Neutrophil (primary cell): ENCODE measurements around the gene PARD3.
"Not testable (repeated sequence)": the region's sequence is repeated elsewhere in the genome, so short reads cannot be mapped to it uniquely, and the experiment has no call there.

Experiments used
- H3K27ac ChIP-seq: fragments of 200-600 bp; sonication (generic); 2 replicates; pipeline ENCODE4 v1.5.1; 2016; ENCODE audit warnings: mild to moderate bottlenecking, moderate library complexity
- H3K27me3 ChIP-seq: fragments of 200-600 bp; sonication (generic); 2 replicates; pipeline ENCODE4 v1.6.0; 2016; ENCODE audit warnings: mild to moderate bottlenecking
- H3K36me3 ChIP-seq: fragments of 200-600 bp; sonication (generic); 2 replicates; pipeline ENCODE4 v1.5.1; 2017
- H3K4me1 ChIP-seq, 2 experiments: fragments of 200-600 bp in 1 of 2; sonication (generic) in 1 of 2; 1 replicate in 1 of 2; 2 replicates in 1 of 2; pipeline versions ENCODE4 v1.5.1 to v1.6.1; 2013 to 2016; ENCODE audit warnings: low read depth in 1 of 2, low read length in 1 of 2, mild to moderate bottlenecking in 1 of 2, moderate library complexity in 1 of 2; ENCODE audit not compliant: control insufficient read depth in 1 of 2, insufficient read depth in 1 of 2
- H3K4me3 ChIP-seq, 2 experiments: fragments of 200-600 bp in 1 of 2; sonication (generic) in 1 of 2; 1 replicate in 1 of 2; 2 replicates in 1 of 2; pipeline ENCODE4 v1.5.1; 2013 to 2016; ENCODE audit warnings: low read depth in 1 of 2, low read length in 1 of 2, mild to moderate bottlenecking in 1 of 2, moderate library complexity in 1 of 2
- H3K9me3 ChIP-seq: fragments of 200-600 bp; sonication (generic); 2 replicates; pipeline ENCODE4 v1.5.1; 2016
- CTCF ChIP-seq: fragments of 200-600 bp; sonication (generic); IDR thresholded peaks from 2 replicates; pipeline ENCODE4 v1.5.1; 2016; ENCODE audit warnings: antibody characterized with exemption

The PARD3 gene

GRCh38 chr10:34759837-34760215 is 55.3 kb downstream of the PARD3 start:
- Histone ChIP-seq H3K36me3 (no peaks in the 10 kb centered on the region), H3K27ac (no peak overlapping the region), H3K4me1 (no peaks in the 10 kb centered on the region), H3K9me3 (no peaks in the 10 kb centered on the region), H3K4me3 (no peak overlapping the region), H3K27me3 (no peaks in the 10 kb centered on the region)
- TF ChIP-seq CTCF, result no peak

GRCh38 chr10:34759161-34759836 is 55.8 kb downstream of the PARD3 start:
- Histone ChIP-seq H3K4me3 (no peak overlapping the region), H3K9me3 (no peaks in the 10 kb centered on the region), H3K4me1 (no peaks in the 10 kb centered on the region), H3K36me3 (no peaks in the 10 kb centered on the region), H3K27me3 (no peaks in the 10 kb centered on the region), H3K27ac (no peak overlapping the region)
- TF ChIP-seq CTCF, result no peak

DNA sequence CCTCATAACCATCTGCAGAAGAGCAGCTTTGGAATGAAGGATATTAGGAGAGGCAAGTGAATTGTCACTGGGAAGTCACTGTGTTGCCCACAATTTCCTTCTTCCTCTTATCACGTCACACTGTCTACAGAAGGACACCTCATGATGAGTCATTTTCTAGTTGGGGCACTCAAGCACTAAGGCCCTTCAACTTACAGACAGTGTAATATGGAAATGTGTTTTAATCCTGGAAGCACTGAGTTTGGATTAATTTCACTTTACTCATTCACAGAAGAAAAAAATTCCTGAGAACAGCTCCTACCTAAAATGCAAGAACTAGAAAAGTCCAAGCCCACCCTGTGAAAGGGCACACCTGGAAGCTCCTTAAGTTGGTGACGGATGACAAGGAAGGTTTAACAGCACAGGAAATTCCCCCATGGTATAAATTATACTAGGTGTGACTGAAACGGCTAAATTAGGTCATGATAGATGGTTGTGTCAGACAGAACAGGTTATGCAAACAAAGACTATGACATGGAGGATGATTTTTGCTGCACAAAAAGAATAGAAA is 56.6 kb downstream of the PARD3 start:
- no peaks in the 10 kb centered on the region for H3K9me3 ChIP-seq
- no peak overlapping the region for H3K4me3 ChIP-seq

DNA sequence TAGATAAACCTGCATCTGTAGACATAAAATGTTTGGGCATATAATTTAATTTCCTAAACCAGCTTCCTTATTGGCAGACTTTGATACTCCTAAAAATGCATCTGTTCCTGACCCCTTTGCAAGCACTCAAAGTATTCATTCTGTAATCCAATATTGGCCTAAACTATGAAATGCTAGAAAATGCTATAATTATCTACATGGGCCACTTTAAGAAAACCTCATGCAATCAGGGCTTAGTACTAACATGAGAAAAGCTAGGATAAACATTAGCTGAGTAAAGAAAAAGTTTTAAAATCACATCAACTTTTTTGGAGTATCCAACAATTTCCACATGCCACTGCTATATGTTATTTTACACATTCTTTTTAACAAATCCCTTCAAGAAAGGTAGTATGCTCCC is 57.2 kb downstream of the PARD3 start:
- H3K27me3 ChIP-seq, result no peaks in the 10 kb centered on the region
- H3K36me3 ChIP-seq, result no peaks in the 10 kb centered on the region
- no peaks in the 10 kb centered on the region for H3K4me1 ChIP-seq
- no peak overlapping the region for H3K4me3 ChIP-seq
- no peak for TF ChIP-seq CTCF
- H3K27ac ChIP-seq, result no peak overlapping the region
- H3K9me3 ChIP-seq, result no peaks in the 10 kb centered on the region

More for the DNA sequence above, 56.6 kb downstream of the PARD3 start:
- Histone ChIP-seq H3K36me3 (no peaks in the 10 kb centered on the region), H3K27ac (no peak overlapping the region), H3K27me3 (no peaks in the 10 kb centered on the region), H3K4me1 (no peaks in the 10 kb centered on the region)
- TF ChIP-seq CTCF, result no peak

- H3K27ac ChIP-seq, H3K4me1 ChIP-seq, H3K4me3 ChIP-seq, H3K9me3 ChIP-seq, H3K36me3 ChIP-seq, H3K27me3 ChIP-seq: not testable (repeated sequence)
These were observed 57.9 kb downstream of the PARD3 start for GRCh38 chr10:34757181-34757580.

- no peak overlapping the region for H3K27ac ChIP-seq
- no peaks in the 10 kb centered on the region for H3K9me3 ChIP-seq
- H3K4me1 ChIP-seq, result no peaks in the 10 kb centered on the region
- no peaks in the 10 kb centered on the region for H3K27me3 ChIP-seq
- no peak overlapping the region for H3K4me3 ChIP-seq
- no peaks in the 10 kb centered on the region for H3K36me3 ChIP-seq
- TF ChIP-seq CTCF, result no peak
These were observed 58.5 kb downstream of the PARD3 start for GRCh38 chr10:34756584-34756983.
